HEK293 (cell line): Measurements from ENCODE around the gene PNMA6F.

Experiments used
- CTCF ChIA-PET: fragments of 350-600 bp; formaldehyde crosslinking; extraction: SDS; loops from one replicate; lab custom pipeline; 2021; ENCODE audit warnings: antibody characterized with exemption; lab: Yijun Ruan, JAX
- POLR2A ChIA-PET: fragments of 300-600 bp; formaldehyde crosslinking; extraction: SDS; loops from one replicate; lab custom pipeline; 2020; ENCODE audit warnings: antibody characterized with exemption, inconsistent platforms; lab: Yijun Ruan, JAX
- H3K27ac ChIP-seq: fragments of 200-500 bp; sonication (Bioruptor generic); 2 replicates; pipeline ENCODE4 v1.5.1; 2014; ENCODE audit warnings: low read depth, low read length, control low read depth, inconsistent platforms; ENCODE audit errors: extremely low read depth
- H3K36me3 ChIP-seq, 2 experiments: fragments of 200-500 bp in 1 of 2; sonication (Bioruptor generic) in 1 of 2; 1 replicate in 1 of 2; 2 replicates in 1 of 2; pipeline ENCODE4 v1.5.1; 2014 to 2017; ENCODE audit warnings: inconsistent platforms in 2 of 2, low read length in 2 of 2; ENCODE audit not compliant: control insufficient read depth in 2 of 2, insufficient read depth in 1 of 2
- H3K4me1 ChIP-seq: fragments of 200-500 bp; sonication (Bioruptor generic); 2 replicates; pipeline ENCODE4 v1.5.1; 2014; ENCODE audit warnings: mild to moderate bottlenecking, low read length, inconsistent platforms; ENCODE audit not compliant: control insufficient read depth, insufficient read depth
- H3K4me3 ChIP-seq: 2 replicates; pipeline ENCODE4 v1.5.1; 2011; ENCODE audit warnings: low read depth, mild to moderate bottlenecking, control low read depth, low read length, moderate library complexity
- H3K9me3 ChIP-seq: fragments of 200-500 bp; sonication (Bioruptor generic); 2 replicates; pipeline ENCODE4 v1.5.1; 2014; ENCODE audit warnings: low read depth, low read length, inconsistent platforms; ENCODE audit not compliant: control insufficient read depth, insufficient read depth
- ATF2 ChIP-seq: fragments of 450-650 bp; formaldehyde crosslinking; IDR thresholded peaks from 2 replicates; pipeline ENCODE4 v1.5.1; 2016; ENCODE audit warnings: missing biosample characterization, missing genetic modification characterization, low read depth
- CTCF ChIP-seq: fragments of 450-650 bp; formaldehyde crosslinking; IDR thresholded peaks from 2 replicates; pipeline ENCODE4 v1.5.1; 2016; ENCODE audit warnings: missing biosample characterization, missing genetic modification characterization
- EGR2 ChIP-seq: fragments of 450-650 bp; formaldehyde crosslinking; IDR thresholded peaks from 2 replicates; pipeline ENCODE4 v1.5.1; 2016; ENCODE audit warnings: low read depth, missing biosample characterization, missing genetic modification characterization
- HOXA7 ChIP-seq: sonication (generic); formaldehyde crosslinking; IDR thresholded peaks from 2 replicates; pipeline ENCODE4 v1.8.1; 2022; ENCODE audit warnings: missing genetic modification reagents, borderline replicate concordance
- PRDM10 ChIP-seq: fragments of 450-650 bp; formaldehyde crosslinking; IDR thresholded peaks from 2 replicates; pipeline ENCODE4 v1.5.1; 2016; ENCODE audit warnings: missing biosample characterization, missing genetic modification characterization
- SCRT2 ChIP-seq: fragments of 450-650 bp; formaldehyde crosslinking; IDR thresholded peaks from 2 replicates; pipeline ENCODE4 v1.5.1; 2016; ENCODE audit warnings: missing biosample characterization, missing genetic modification characterization
- SETDB1 ChIP-seq: IDR thresholded peaks from one replicate; pipeline ENCODE4 v1.6.1; 2017; ENCODE audit warnings: mild to moderate bottlenecking, low read length, moderate library complexity, mixed read lengths; ENCODE audit not compliant: insufficient read length
- SP7 ChIP-seq: fragments of 450-650 bp; formaldehyde crosslinking; IDR thresholded peaks from 2 replicates; pipeline ENCODE4 v1.5.1; 2016; ENCODE audit warnings: missing biosample characterization, missing genetic modification characterization
- ZFHX2 ChIP-seq: fragments of 450-650 bp; formaldehyde crosslinking; conservative IDR thresholded peaks from 2 replicates; pipeline ENCODE4 v1.5.1; 2016; ENCODE audit warnings: missing biosample characterization, missing genetic modification characterization
- ZFP69B ChIP-seq: fragments of 450-650 bp; formaldehyde crosslinking; IDR thresholded peaks from 2 replicates; pipeline ENCODE4 v1.5.1; 2016; ENCODE audit warnings: missing biosample characterization, missing genetic modification characterization
- ZNF138 ChIP-seq: fragments of 450-650 bp; formaldehyde crosslinking; IDR thresholded peaks from 2 replicates; pipeline ENCODE4 v1.5.1; 2016; ENCODE audit warnings: missing biosample characterization, missing genetic modification characterization, borderline replicate concordance
- ZNF239 ChIP-seq: fragments of 450-650 bp; formaldehyde crosslinking; IDR thresholded peaks from 2 replicates; pipeline ENCODE4 v1.5.1; 2016; ENCODE audit warnings: missing biosample characterization, missing genetic modification characterization
- ZNF248 ChIP-seq: fragments of 450-650 bp; formaldehyde crosslinking; IDR thresholded peaks from 2 replicates; pipeline ENCODE4 v1.5.1; 2017; ENCODE audit warnings: missing biosample characterization, missing genetic modification characterization
- ZNF335 ChIP-seq: fragments of 450-650 bp; formaldehyde crosslinking; conservative IDR thresholded peaks from 2 replicates; pipeline ENCODE4 v1.5.1; 2016; ENCODE audit warnings: missing biosample characterization, missing genetic modification characterization
- ZNF391 ChIP-seq: fragments of 450-650 bp; formaldehyde crosslinking; IDR thresholded peaks from 2 replicates; pipeline ENCODE4 v1.5.1; 2016; ENCODE audit warnings: low read depth, missing biosample characterization, missing genetic modification characterization, borderline replicate concordance
- ZNF48 ChIP-seq: fragments of 450-650 bp; formaldehyde crosslinking; IDR thresholded peaks from 2 replicates; pipeline ENCODE4 v1.5.1; 2016; ENCODE audit warnings: missing biosample characterization, missing genetic modification characterization
- ZNF514 ChIP-seq: fragments of 450-650 bp; formaldehyde crosslinking; IDR thresholded peaks from 2 replicates; pipeline ENCODE4 v1.5.1; 2016; ENCODE audit warnings: missing biosample characterization, missing genetic modification characterization
- ZNF544 ChIP-seq: fragments of 450-650 bp; formaldehyde crosslinking; IDR thresholded peaks from 2 replicates; pipeline ENCODE4 v1.5.0; 2017; ENCODE audit warnings: missing biosample characterization, missing genetic modification characterization
- ZNF548 ChIP-seq: fragments of 450-650 bp; formaldehyde crosslinking; IDR thresholded peaks from 2 replicates; pipeline ENCODE4 v1.5.1; 2016; ENCODE audit warnings: missing biosample characterization, missing genetic modification characterization
- ZNF558 ChIP-seq: fragments of 450-650 bp; formaldehyde crosslinking; IDR thresholded peaks from 2 replicates; pipeline ENCODE4 v1.5.1; 2016; ENCODE audit warnings: missing biosample characterization, missing genetic modification characterization
- ZNF580 ChIP-seq: fragments of 450-650 bp; formaldehyde crosslinking; IDR thresholded peaks from 2 replicates; pipeline ENCODE4 v1.5.1; 2016; ENCODE audit warnings: missing biosample characterization, missing genetic modification characterization
- ZNF610 ChIP-seq: fragments of 450-650 bp; formaldehyde crosslinking; IDR thresholded peaks from 2 replicates; pipeline ENCODE4 v1.5.1; 2016; ENCODE audit warnings: missing biosample characterization, missing genetic modification characterization, borderline replicate concordance
- ZNF664 ChIP-seq: fragments of 450-650 bp; formaldehyde crosslinking; IDR thresholded peaks from 2 replicates; pipeline ENCODE4 v1.5.1; 2016; ENCODE audit warnings: missing biosample characterization, missing genetic modification characterization
- TF ChIP-seq, protein P1 (sequence below): fragments of 450-650 bp; formaldehyde crosslinking; IDR thresholded peaks from 2 replicates; pipeline ENCODE4 v1.5.1; 2016; ENCODE audit warnings: missing biosample characterization, missing genetic modification characterization
- TF ChIP-seq, protein P2 (sequence below): fragments of 450-650 bp; formaldehyde crosslinking; IDR thresholded peaks from 2 replicates; pipeline ENCODE4 v1.5.1; 2016; ENCODE audit warnings: missing biosample characterization, missing genetic modification characterization

The PNMA6F gene

GRCh38 chrX:153327561-153327960, 6.0 kb upstream of the PNMA6F start (continued):
- TF ChIP-seq ZNF664 (no peak), ZNF558 (no peak), ZNF138 (tag by site-specific recombination) (no peak), ZNF239 (tag by site-specific recombination) (no peak), ZNF548 (tag by site-specific recombination) (no peak), ZNF580 (tag by site-specific recombination) (no peak), PRDM10 (tag by site-specific recombination) (no peak), ZNF48 (tag by site-specific recombination) (no peak), ZFP69B (tag by site-specific recombination) (no peak), ZNF610 (tag by site-specific recombination) (no peak), ZNF514 (tag by site-specific recombination) (no peak), ATF2 (tag by site-specific recombination) (no peak)
- TF ChIP-seq, protein P1, sequence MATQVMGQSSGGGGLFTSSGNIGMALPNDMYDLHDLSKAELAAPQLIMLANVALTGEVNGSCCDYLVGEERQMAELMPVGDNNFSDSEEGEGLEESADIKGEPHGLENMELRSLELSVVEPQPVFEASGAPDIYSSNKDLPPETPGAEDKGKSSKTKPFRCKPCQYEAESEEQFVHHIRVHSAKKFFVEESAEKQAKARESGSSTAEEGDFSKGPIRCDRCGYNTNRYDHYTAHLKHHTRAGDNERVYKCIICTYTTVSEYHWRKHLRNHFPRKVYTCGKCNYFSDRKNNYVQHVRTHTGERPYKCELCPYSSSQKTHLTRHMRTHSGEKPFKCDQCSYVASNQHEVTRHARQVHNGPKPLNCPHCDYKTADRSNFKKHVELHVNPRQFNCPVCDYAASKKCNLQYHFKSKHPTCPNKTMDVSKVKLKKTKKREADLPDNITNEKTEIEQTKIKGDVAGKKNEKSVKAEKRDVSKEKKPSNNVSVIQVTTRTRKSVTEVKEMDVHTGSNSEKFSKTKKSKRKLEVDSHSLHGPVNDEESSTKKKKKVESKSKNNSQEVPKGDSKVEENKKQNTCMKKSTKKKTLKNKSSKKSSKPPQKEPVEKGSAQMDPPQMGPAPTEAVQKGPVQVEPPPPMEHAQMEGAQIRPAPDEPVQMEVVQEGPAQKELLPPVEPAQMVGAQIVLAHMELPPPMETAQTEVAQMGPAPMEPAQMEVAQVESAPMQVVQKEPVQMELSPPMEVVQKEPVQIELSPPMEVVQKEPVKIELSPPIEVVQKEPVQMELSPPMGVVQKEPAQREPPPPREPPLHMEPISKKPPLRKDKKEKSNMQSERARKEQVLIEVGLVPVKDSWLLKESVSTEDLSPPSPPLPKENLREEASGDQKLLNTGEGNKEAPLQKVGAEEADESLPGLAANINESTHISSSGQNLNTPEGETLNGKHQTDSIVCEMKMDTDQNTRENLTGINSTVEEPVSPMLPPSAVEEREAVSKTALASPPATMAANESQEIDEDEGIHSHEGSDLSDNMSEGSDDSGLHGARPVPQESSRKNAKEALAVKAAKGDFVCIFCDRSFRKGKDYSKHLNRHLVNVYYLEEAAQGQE (tag by site-specific recombination) = no peak

DNA sequence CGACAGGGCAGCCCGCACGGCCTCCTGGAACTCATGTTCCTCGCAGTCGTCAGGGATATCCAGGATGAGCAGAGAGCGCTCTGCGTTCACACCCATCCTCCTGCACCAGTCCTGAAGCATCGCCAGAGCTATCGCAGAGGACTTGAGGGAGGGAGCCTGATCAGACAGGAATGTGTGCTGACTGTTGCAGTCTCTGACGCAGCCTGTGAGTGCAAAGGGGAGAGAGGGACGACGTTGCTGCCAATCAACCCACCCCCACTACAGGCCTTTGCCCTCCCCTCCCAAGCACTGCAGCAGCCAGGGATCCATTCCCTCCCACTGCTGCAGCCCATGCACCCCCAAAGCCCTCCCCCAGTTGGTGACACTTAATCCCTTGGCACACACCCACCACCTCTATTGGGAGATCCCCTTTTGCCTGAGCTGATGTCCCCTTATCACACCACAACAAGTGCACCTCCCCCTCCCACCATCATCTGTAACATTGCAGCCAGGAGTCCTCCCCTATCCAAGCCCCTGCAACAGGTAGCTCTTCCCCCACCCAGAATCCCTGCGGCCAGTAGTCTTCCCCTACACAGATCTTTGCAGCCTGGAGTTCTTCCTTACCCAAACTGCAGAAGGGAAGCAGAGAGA, 897 bp downstream of the PNMA6F start:
- no peaks in the 10 kb centered on the region for H3K4me1 ChIP-seq
- no peak overlapping the region for H3K4me3 ChIP-seq
- no peaks in the 10 kb centered on the region for H3K36me3 ChIP-seq
- H3K27ac ChIP-seq = no peak overlapping the region
- ChIA-PET CTCF (no interaction called here), POLR2A (no interaction called here)
- H3K9me3 ChIP-seq = no peaks in the 10 kb centered on the region
- TF ChIP-seq ZFHX2 (tag by site-specific recombination) (peak; percentile 83), ZNF335 (tag by site-specific recombination) (no peak), CTCF (tag by site-specific recombination) (no peak), HOXA7 (CRISPR knock-in tag) (no peak), SETDB1 (no peak), ZNF544 (no peak), ZNF248 (no peak), ZNF514 (tag by site-specific recombination) (no peak), SCRT2 (tag by site-specific recombination) (peak; percentile 81), ZNF391 (tag by site-specific recombination) (no peak), EGR2 (tag by site-specific recombination) (peak; percentile 89), SP7 (tag by site-specific recombination) (no peak)
- TF ChIP-seq, protein P2, sequence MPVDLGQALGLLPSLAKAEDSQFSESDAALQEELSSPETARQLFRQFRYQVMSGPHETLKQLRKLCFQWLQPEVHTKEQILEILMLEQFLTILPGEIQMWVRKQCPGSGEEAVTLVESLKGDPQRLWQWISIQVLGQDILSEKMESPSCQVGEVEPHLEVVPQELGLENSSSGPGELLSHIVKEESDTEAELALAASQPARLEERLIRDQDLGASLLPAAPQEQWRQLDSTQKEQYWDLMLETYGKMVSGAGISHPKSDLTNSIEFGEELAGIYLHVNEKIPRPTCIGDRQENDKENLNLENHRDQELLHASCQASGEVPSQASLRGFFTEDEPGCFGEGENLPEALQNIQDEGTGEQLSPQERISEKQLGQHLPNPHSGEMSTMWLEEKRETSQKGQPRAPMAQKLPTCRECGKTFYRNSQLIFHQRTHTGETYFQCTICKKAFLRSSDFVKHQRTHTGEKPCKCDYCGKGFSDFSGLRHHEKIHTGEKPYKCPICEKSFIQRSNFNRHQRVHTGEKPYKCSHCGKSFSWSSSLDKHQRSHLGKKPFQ (tag by site-specific recombination) = no peak
